ENCODE results near the gene FBXL19.

FBXL19 gene

GRCh38 chr16:30967795-30968194, 44.4 kb downstream of the FBXL19 start:
- H3K36me3 ChIP-seq (ENCODE audit: insufficient read depth, low read length), result peaks cover 36% of the 10 kb centered on the region
- no peak overlapping the region for H3K9ac ChIP-seq (ENCODE audit: low read depth, low read length)
- H3K9me3 ChIP-seq (ENCODE audit: control insufficient read depth, insufficient read depth, low read length), result no peaks in the 10 kb centered on the region
- no peaks in the 10 kb centered on the region for H3K4me1 ChIP-seq (ENCODE audit: insufficient read depth, low read length)

- Histone ChIP-seq H3K4me1 (ENCODE audit: insufficient read depth, low read length) (no peaks in the 10 kb centered on the region), H3K36me3 (ENCODE audit: insufficient read depth, low read length) (peaks cover 40% of the 10 kb centered on the region), H3K9me3 (ENCODE audit: control insufficient read depth, insufficient read depth, low read length) (no peaks in the 10 kb centered on the region), H3K9ac (ENCODE audit: low read depth, low read length) (no peak overlapping the region)
Measured at GRCh38 chr16:30969246-30969842, 46.0 kb downstream of the FBXL19 start.

- no peak overlapping the region for H3K9ac ChIP-seq (ENCODE audit: low read depth, low read length)
- no peaks in the 10 kb centered on the region for H3K9me3 ChIP-seq (ENCODE audit: control insufficient read depth, insufficient read depth, low read length)
- no peaks in the 10 kb centered on the region for H3K4me1 ChIP-seq (ENCODE audit: insufficient read depth, low read length)
- peaks cover 38% of the 10 kb centered on the region for H3K36me3 ChIP-seq (ENCODE audit: insufficient read depth, low read length)
Measured at GRCh38 chr16:30971298-30971697, 47.9 kb downstream of the FBXL19 start.

GRCh38 chr16:30972872-30973271, 49.5 kb downstream of the FBXL19 start:
- no peak overlapping the region for H3K9ac ChIP-seq (ENCODE audit: low read depth, low read length)
- H3K4me1 ChIP-seq (ENCODE audit: insufficient read depth, low read length), result no peaks in the 10 kb centered on the region
- H3K9me3 ChIP-seq (ENCODE audit: control insufficient read depth, insufficient read depth, low read length), result no peaks in the 10 kb centered on the region
- H3K36me3 ChIP-seq (ENCODE audit: insufficient read depth, low read length), result peaks cover 32% of the 10 kb centered on the region

- Histone ChIP-seq H3K9me3 (ENCODE audit: control insufficient read depth, insufficient read depth, low read length) (no peaks in the 10 kb centered on the region), H3K36me3 (ENCODE audit: insufficient read depth, low read length) (peaks cover 24% of the 10 kb centered on the region), H3K4me1 (ENCODE audit: insufficient read depth, low read length) (no peaks in the 10 kb centered on the region), H3K9ac (ENCODE audit: low read depth, low read length) (no peak overlapping the region)
Measured at GRCh38 chr16:30974348-30974747, 51.0 kb downstream of the FBXL19 start.

- no peaks in the 10 kb centered on the region for H3K9me3 ChIP-seq (ENCODE audit: control insufficient read depth, insufficient read depth, low read length)
- H3K9ac ChIP-seq (ENCODE audit: low read depth, low read length), result no peak overlapping the region
- H3K4me1 ChIP-seq (ENCODE audit: insufficient read depth, low read length), result no peaks in the 10 kb centered on the region
- H3K36me3 ChIP-seq (ENCODE audit: insufficient read depth, low read length), result peaks cover 17% of the 10 kb centered on the region
Measured at GRCh38 chr16:30976486-30976885, 53.1 kb downstream of the FBXL19 start.

- no peaks in the 10 kb centered on the region for H3K9me3 ChIP-seq (ENCODE audit: control insufficient read depth, insufficient read depth, low read length)
- H3K4me1 ChIP-seq (ENCODE audit: insufficient read depth, low read length), result no peaks in the 10 kb centered on the region
- peaks cover 12% of the 10 kb centered on the region for H3K36me3 ChIP-seq (ENCODE audit: insufficient read depth, low read length)
- H3K9ac ChIP-seq (ENCODE audit: low read depth, low read length), result no peak overlapping the region
Measured at GRCh38 chr16:30977502-30977901, 54.1 kb downstream of the FBXL19 start.

GRCh38 chr16:30979170-30980022, 56.0 kb downstream of the FBXL19 start:
- Histone ChIP-seq H3K9me3 (ENCODE audit: control insufficient read depth, insufficient read depth, low read length) (no peaks in the 10 kb centered on the region), H3K36me3 (ENCODE audit: insufficient read depth, low read length) (peaks cover 4% of the 10 kb centered on the region), H3K4me1 (ENCODE audit: insufficient read depth, low read length) (no peaks in the 10 kb centered on the region), H3K9ac (ENCODE audit: low read depth, low read length) (no peak overlapping the region)

GRCh38 chr16:30980023-30980371, 56.6 kb downstream of the FBXL19 start:
- Histone ChIP-seq H3K9me3 (ENCODE audit: control insufficient read depth, insufficient read depth, low read length) (no peaks in the 10 kb centered on the region), H3K9ac (ENCODE audit: low read depth, low read length) (no peak overlapping the region), H3K36me3 (ENCODE audit: insufficient read depth, low read length) (peaks cover 4% of the 10 kb centered on the region), H3K4me1 (ENCODE audit: insufficient read depth, low read length) (no peaks in the 10 kb centered on the region)

- peaks cover 4% of the 10 kb centered on the region for H3K36me3 ChIP-seq (ENCODE audit: insufficient read depth, low read length)
- H3K9me3 ChIP-seq (ENCODE audit: control insufficient read depth, insufficient read depth, low read length), result no peaks in the 10 kb centered on the region
- H3K9ac ChIP-seq (ENCODE audit: low read depth, low read length), result no peak overlapping the region
- H3K4me1 ChIP-seq (ENCODE audit: insufficient read depth, low read length), result no peaks in the 10 kb centered on the region
Measured at GRCh38 chr16:30980434-30980833, 57.1 kb downstream of the FBXL19 start.

GRCh38 chr16:30980959-30981358, 57.6 kb downstream of the FBXL19 start:
- H3K9ac ChIP-seq (ENCODE audit: low read depth, low read length), result no peak overlapping the region
- no peaks in the 10 kb centered on the region for H3K9me3 ChIP-seq (ENCODE audit: control insufficient read depth, insufficient read depth, low read length)
- no peaks in the 10 kb centered on the region for H3K4me1 ChIP-seq (ENCODE audit: insufficient read depth, low read length)
- peaks cover 4% of the 10 kb centered on the region for H3K36me3 ChIP-seq (ENCODE audit: insufficient read depth, low read length)

GRCh38 chr16:30982548-30983288, 59.3 kb downstream of the FBXL19 start:
- H3K36me3 ChIP-seq (ENCODE audit: insufficient read depth, low read length), result peaks cover 4% of the 10 kb centered on the region; the same call in 1 of the 2 replicates
- no peaks in the 10 kb centered on the region for H3K4me1 ChIP-seq (ENCODE audit: insufficient read depth, low read length)
- H3K9ac ChIP-seq (ENCODE audit: low read depth, low read length), result no peak overlapping the region
- no peaks in the 10 kb centered on the region for H3K9me3 ChIP-seq (ENCODE audit: control insufficient read depth, insufficient read depth, low read length)

GRCh38 chr16:30983289-30983889, 60.0 kb downstream of the FBXL19 start:
- no peaks in the 10 kb centered on the region for H3K4me1 ChIP-seq (ENCODE audit: insufficient read depth, low read length)
- peaks cover 4% of the 10 kb centered on the region; the same call in 1 of the 2 replicates for H3K36me3 ChIP-seq (ENCODE audit: insufficient read depth, low read length)
- H3K9me3 ChIP-seq (ENCODE audit: control insufficient read depth, insufficient read depth, low read length), result no peaks in the 10 kb centered on the region
- H3K9ac ChIP-seq (ENCODE audit: low read depth, low read length), result no peak overlapping the region

- Histone ChIP-seq H3K36me3 (ENCODE audit: insufficient read depth, low read length) (peaks cover 4% of the 10 kb centered on the region; the same call in 1 of the 2 replicates), H3K4me1 (ENCODE audit: insufficient read depth, low read length) (no peaks in the 10 kb centered on the region), H3K9me3 (ENCODE audit: control insufficient read depth, insufficient read depth, low read length) (no peaks in the 10 kb centered on the region), H3K9ac (ENCODE audit: low read depth, low read length) (no peak overlapping the region)
Measured at GRCh38 chr16:30983898-30984610, 60.7 kb downstream of the FBXL19 start.
